K562 (cell line): ENCODE data around the gene NAA80. TPM values are rescaled to one million over a fixed set of nuclear protein-coding genes. Genes with fewer than 3 reads are reported as not detected.

Source experiments
- ARID1B ChIP-seq: fragments of 450-650 bp; IDR thresholded peaks from 2 replicates; pipeline ENCODE4 v1.6.1; 2016; ENCODE audit warnings: antibody characterized with exemption, mild to moderate bottlenecking, inconsistent platforms
- ATF1 ChIP-seq, 2 experiments: fragments of 450-650 bp in 1 of 2; IDR thresholded peaks; 2 replicates each; pipeline ENCODE4 v1.6.1; 2016; ENCODE audit warnings: missing compliant biosample characterization in 1 of 2, missing genetic modification characterization in 1 of 2
- BHLHE40 ChIP-seq: IDR thresholded peaks from 2 replicates; pipeline ENCODE4 v1.6.1; 2011; ENCODE audit warnings: low read length, improper control_type of control experiment
- CC2D1A ChIP-seq: fragments of 450-650 bp; IDR thresholded peaks from 2 replicates; pipeline ENCODE4 v1.6.1; 2017; ENCODE audit warnings: mild to moderate bottlenecking
- CSDE1 ChIP-seq, 2 experiments: fragments of 450-650 bp; IDR thresholded peaks; 2 replicates each; pipeline ENCODE4 v1.6.1; 2016; ENCODE audit warnings: mild to moderate bottlenecking in 1 of 2
- CTBP1 ChIP-seq: fragments of 450-650 bp; IDR thresholded peaks from 2 replicates; pipeline ENCODE4 v1.6.1; 2016; ENCODE audit warnings: borderline replicate concordance
- DIDO1 ChIP-seq: fragments of 450-650 bp; IDR thresholded peaks from 2 replicates; pipeline ENCODE4 v1.6.1; 2016; ENCODE audit warnings: low read depth, missing biosample characterization, missing genetic modification characterization
- EGR1 ChIP-seq: fragments of 450-650 bp; conservative IDR thresholded peaks from 2 replicates; pipeline ENCODE4 v1.6.1; 2017; ENCODE audit warnings: mild to moderate bottlenecking
- HDAC1 ChIP-seq, 2 experiments: fragments of 450-650 bp; IDR thresholded peaks; 2 replicates each; pipeline ENCODE4 v1.6.1; 2016 to 2017; ENCODE audit warnings: inconsistent platforms in 1 of 2, mild to moderate bottlenecking in 1 of 2, moderate library complexity in 1 of 2
- MCM5 ChIP-seq: fragments of 450-650 bp; IDR thresholded peaks from 2 replicates; pipeline ENCODE4 v1.6.1; 2016; ENCODE audit warnings: low read depth
- MTA2 ChIP-seq: fragments of 450-650 bp; IDR thresholded peaks from 2 replicates; pipeline ENCODE4 v1.6.1; 2016; ENCODE audit warnings: low read depth
- PHF8 ChIP-seq: fragments of 200-600 bp; sonication (generic); IDR thresholded peaks from 2 replicates; pipeline ENCODE4 v1.6.1; 2012; ENCODE audit warnings: mixed run types, mild to moderate bottlenecking, inconsistent platforms, low read length, moderate library complexity, borderline replicate concordance
- POLR2G ChIP-seq: fragments of 200-400 bp; formaldehyde crosslinking; IDR thresholded peaks from 2 replicates; pipeline ENCODE4 v1.6.1; 2017; ENCODE audit warnings: low read depth, mild to moderate bottlenecking, antibody characterized with exemption, low read length, moderate library complexity
- PTRF ChIP-seq: fragments of 450-650 bp; IDR thresholded peaks from 2 replicates; pipeline ENCODE4 v1.6.1; 2016; ENCODE audit warnings: mild to moderate bottlenecking, missing genetic modification characterization, missing compliant biosample characterization
- RBM14 ChIP-seq: fragments of 200-400 bp; formaldehyde crosslinking; IDR thresholded peaks from 2 replicates; pipeline ENCODE4 v1.6.1; 2018; ENCODE audit warnings: low read depth, mild to moderate bottlenecking, low read length, moderate library complexity, borderline replicate concordance; ENCODE audit not compliant: insufficient read depth
- RCOR1 ChIP-seq, 2 experiments: IDR thresholded peaks; 2 replicates each; pipeline ENCODE4 v1.6.1; 2012; ENCODE audit warnings: low read depth in 2 of 2, low read length in 2 of 2, borderline replicate concordance in 1 of 2, improper control_type of control experiment in 1 of 2
- TCF3 ChIP-seq: sonication (generic); formaldehyde crosslinking; IDR thresholded peaks from 2 replicates; pipeline ENCODE4 v1.4.0; 2020; ENCODE audit warnings: mild to moderate bottlenecking, missing genetic modification reagents
- ZNF174 ChIP-seq: fragments of 250-450 bp; sonication (Bioruptor Pico); IDR thresholded peaks from 2 replicates; pipeline ENCODE4 v1.4.0; 2020; ENCODE audit warnings: mild to moderate bottlenecking
- ZNF444 ChIP-seq: fragments of 250-450 bp; sonication (Bioruptor Pico); IDR thresholded peaks from 2 replicates; pipeline ENCODE4 v1.4.0; 2020; ENCODE audit warnings: mild to moderate bottlenecking, moderate library complexity
- ZSCAN32 ChIP-seq: fragments of 450-650 bp; formaldehyde crosslinking; IDR thresholded peaks from 2 replicates; pipeline ENCODE4 v1.4.0; 2020; ENCODE audit warnings: mild to moderate bottlenecking, moderate library complexity
- polyA plus RNA-seq, 8 experiments: library from polyadenylated mRNA; depleted of rRNA in 4 of 8; stranded (reverse) in 5 of 8; unstranded in 3 of 8; fragments of >200 nt; fragmentation: Nextera tagmentation in 2 of 8; fragmentation: Illumina TruSeq in 1 of 8; extraction: Ambion mirVana in 2 of 8; extraction: Trizol in 1 of 8; gene quantifications; 2 replicates each; pipeline versions ENCODE4 v1.2.1 to v1.2.3, GENCODE V29; 2011 to 2014; ENCODE audit warnings: inconsistent platforms in 1 of 8, missing spikeins in 1 of 8
- total RNA-seq, 7 experiments: library from RNA; depleted of rRNA in 6 of 7; stranded (reverse); fragments of >200 nt in 6 of 7; fragmentation: Illumina TruSeq in 2 of 7; extraction: Trizol in 2 of 7; gene quantifications; 2 replicates each; pipeline versions ENCODE4 v1.2.1 to v1.2.3, GENCODE V29; 2011 to 2021; ENCODE audit warnings: low replicate concordance in 1 of 7
- TF ChIP-seq, protein P1 (sequence below): fragments of 250-450 bp; sonication (Bioruptor Pico); IDR thresholded peaks from 2 replicates; pipeline ENCODE4 v1.8.0; 2021; ENCODE audit warnings: moderate library complexity, mild to moderate bottlenecking, inconsistent platforms
- TF ChIP-seq, protein P2 (sequence below): fragments of 450-650 bp; IDR thresholded peaks from 2 replicates; pipeline ENCODE4 v1.7.0; 2016; ENCODE audit warnings: borderline replicate concordance
- TF ChIP-seq, protein P3 (sequence below), 2 experiments: fragments of 200-800 bp in 1 of 2; sonication (Bioruptor generic) in 1 of 2; sonication (generic) in 1 of 2; formaldehyde crosslinking in 1 of 2; IDR thresholded peaks in 1 of 2; conservative IDR thresholded peaks in 1 of 2; 2 replicates each; pipeline versions ENCODE4 v1.5.0 to v1.6.1; 2016 to 2020; ENCODE audit warnings: missing compliant biosample characterization in 1 of 2, missing genetic modification characterization in 1 of 2, missing genetic modification reagents in 1 of 2
- TF ChIP-seq, protein P4 (sequence below), 3 experiments: IDR thresholded peaks in 2 of 3; conservative IDR thresholded peaks in 1 of 3; 2 replicates each; pipeline ENCODE4 v1.5.1; 2011 to 2012; ENCODE audit warnings: low read length in 3 of 3, mild to moderate bottlenecking in 3 of 3, control low read depth in 2 of 3, improper control_type of control experiment in 1 of 3, inconsistent platforms in 1 of 3, low read depth in 1 of 3, mixed read lengths in 1 of 3, moderate library complexity in 1 of 3; ENCODE audit not compliant: insufficient read depth in 2 of 3

Gene NAA80
- total and polyA plus RNA-seq, 9 of the 15 experiments (the other 6 are each of a cell fraction or from before 2014, with no cell fraction given), result 0.82 to 24.0 (median 8.6) TPM

DNA sequence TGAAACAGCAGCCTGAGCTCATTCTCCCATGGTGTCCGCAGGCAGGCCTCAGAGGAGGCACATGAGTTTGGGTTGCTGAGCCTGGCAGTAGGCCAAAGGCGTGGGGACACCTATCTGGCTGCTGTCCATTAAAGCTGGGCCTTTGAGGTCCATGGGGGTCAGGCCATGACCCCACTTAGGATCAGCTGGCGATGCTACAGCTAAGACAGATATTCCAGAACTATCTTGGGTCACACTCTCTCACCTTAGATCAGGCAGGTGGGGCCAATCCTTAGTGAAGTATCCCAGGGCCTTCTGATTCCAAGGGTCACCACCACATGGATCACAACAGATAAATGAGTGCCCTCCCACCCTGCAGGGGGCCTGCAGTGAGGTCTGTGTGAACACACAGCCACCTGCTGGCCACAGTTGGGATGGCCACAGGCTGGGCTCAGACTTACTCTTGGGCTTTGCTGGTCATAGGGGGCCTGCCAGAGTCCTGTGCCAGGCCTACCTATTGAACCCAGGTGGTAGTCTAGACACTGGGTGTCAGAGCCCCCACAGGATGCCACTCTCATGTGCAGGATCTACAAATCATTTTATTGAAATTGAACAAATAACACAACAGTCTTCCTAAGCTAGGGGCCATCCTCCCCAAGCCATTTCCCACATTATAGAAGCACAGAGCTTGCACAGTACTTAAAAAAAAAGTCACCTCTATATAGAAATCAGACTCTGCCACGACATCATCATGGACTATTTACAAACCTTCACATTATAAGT is 25.3 kb upstream of the NAA80 start (continued):
- TF ChIP-seq, protein P1, sequence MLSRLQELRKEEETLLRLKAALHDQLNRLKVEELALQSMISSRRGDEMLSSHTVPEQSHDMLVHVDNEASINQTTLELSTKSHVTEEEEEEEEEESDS (CRISPR knock-in tag), result no peak
- TF ChIP-seq, protein P2, sequence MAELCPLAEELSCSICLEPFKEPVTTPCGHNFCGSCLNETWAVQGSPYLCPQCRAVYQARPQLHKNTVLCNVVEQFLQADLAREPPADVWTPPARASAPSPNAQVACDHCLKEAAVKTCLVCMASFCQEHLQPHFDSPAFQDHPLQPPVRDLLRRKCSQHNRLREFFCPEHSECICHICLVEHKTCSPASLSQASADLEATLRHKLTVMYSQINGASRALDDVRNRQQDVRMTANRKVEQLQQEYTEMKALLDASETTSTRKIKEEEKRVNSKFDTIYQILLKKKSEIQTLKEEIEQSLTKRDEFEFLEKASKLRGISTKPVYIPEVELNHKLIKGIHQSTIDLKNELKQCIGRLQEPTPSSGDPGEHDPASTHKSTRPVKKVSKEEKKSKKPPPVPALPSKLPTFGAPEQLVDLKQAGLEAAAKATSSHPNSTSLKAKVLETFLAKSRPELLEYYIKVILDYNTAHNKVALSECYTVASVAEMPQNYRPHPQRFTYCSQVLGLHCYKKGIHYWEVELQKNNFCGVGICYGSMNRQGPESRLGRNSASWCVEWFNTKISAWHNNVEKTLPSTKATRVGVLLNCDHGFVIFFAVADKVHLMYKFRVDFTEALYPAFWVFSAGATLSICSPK, result no peak
- TF ChIP-seq CC2D1A, result peak; percentile 53; the same call in 1 of the 2 replicates
- 0 out of 2 replicates have a peak, but pooled peaks have one; percentile 7 for TF ChIP-seq EGR1
- TF ChIP-seq, protein P3, sequence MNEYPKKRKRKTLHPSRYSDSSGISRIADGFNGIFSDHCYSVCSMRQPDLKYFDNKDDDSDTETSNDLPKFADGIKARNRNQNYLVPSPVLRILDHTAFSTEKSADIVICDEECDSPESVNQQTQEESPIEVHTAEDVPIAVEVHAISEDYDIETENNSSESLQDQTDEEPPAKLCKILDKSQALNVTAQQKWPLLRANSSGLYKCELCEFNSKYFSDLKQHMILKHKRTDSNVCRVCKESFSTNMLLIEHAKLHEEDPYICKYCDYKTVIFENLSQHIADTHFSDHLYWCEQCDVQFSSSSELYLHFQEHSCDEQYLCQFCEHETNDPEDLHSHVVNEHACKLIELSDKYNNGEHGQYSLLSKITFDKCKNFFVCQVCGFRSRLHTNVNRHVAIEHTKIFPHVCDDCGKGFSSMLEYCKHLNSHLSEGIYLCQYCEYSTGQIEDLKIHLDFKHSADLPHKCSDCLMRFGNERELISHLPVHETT (CRISPR knock-in tag; conservative IDR thresholded peaks at IDR 0.05 in 1 of 2, IDR thresholded peaks at IDR 0.05 in 1 of 2), result no peak
- TF ChIP-seq ZNF174 (CRISPR knock-in tag), result no peak
- TF ChIP-seq CTBP1, result peak; percentile 47; the same call in 1 of the 2 replicates
- no peak for TF ChIP-seq POLR2G
- TF ChIP-seq RCOR1 (IDR thresholded peaks at IDR 0.05; ENCODE audit: borderline replicate concordance in 1 of 2, low read depth in 2 of 2, low read length in 2 of 2), result 0 out of 4 replicates have a peak, but pooled peaks of 1 of the 2 experiments have one; percentile 17
- TF ChIP-seq RBM14, result no peak
- no peak for TF ChIP-seq MCM5
- TF ChIP-seq PHF8, result no peak
- TF ChIP-seq ARID1B, result peak; percentile 47
- TF ChIP-seq HDAC1 (IDR thresholded peaks at IDR 0.05), result 0 out of 4 replicates have a peak, but pooled peaks of 1 of the 2 experiments have one; percentile 24
- TF ChIP-seq TCF3, result peak; percentile 22; the same call in 1 of the 2 replicates
- TF ChIP-seq DIDO1 (tag), result no peak
- TF ChIP-seq CSDE1 (IDR thresholded peaks at IDR 0.05), result no peak
- no peak for TF ChIP-seq BHLHE40
- TF ChIP-seq, protein P4, sequence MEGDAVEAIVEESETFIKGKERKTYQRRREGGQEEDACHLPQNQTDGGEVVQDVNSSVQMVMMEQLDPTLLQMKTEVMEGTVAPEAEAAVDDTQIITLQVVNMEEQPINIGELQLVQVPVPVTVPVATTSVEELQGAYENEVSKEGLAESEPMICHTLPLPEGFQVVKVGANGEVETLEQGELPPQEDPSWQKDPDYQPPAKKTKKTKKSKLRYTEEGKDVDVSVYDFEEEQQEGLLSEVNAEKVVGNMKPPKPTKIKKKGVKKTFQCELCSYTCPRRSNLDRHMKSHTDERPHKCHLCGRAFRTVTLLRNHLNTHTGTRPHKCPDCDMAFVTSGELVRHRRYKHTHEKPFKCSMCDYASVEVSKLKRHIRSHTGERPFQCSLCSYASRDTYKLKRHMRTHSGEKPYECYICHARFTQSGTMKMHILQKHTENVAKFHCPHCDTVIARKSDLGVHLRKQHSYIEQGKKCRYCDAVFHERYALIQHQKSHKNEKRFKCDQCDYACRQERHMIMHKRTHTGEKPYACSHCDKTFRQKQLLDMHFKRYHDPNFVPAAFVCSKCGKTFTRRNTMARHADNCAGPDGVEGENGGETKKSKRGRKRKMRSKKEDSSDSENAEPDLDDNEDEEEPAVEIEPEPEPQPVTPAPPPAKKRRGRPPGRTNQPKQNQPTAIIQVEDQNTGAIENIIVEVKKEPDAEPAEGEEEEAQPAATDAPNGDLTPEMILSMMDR (IDR thresholded peaks at IDR 0.05 in 2 of 3, conservative IDR thresholded peaks at IDR 0.05 in 1 of 3; ENCODE audit: insufficient read depth in 2 of 3, low read depth in 1 of 3, low read length in 3 of 3), result peak; percentile 90 to 97 (median 91)
- TF ChIP-seq PTRF, result no peak
- TF ChIP-seq ZSCAN32, result no peak
- TF ChIP-seq ZNF444 (CRISPR knock-in tag), result no peak
- TF ChIP-seq ATF1 (CRISPR knock-in tag; IDR thresholded peaks at IDR 0.05), result no peak
- TF ChIP-seq ATF1 (tag; IDR thresholded peaks at IDR 0.05), result peak; percentile 36; the same call in 1 of the 2 replicates
- TF ChIP-seq MTA2, result no peak
